Stimulated activated CD8-positive, alpha-beta memory T cell treated with anti-CD3 and anti-CD28 coated beads, Interleukin-7, amount 100 ng/mL, for 1 hour (primary cell): ENCODE data around the gene TAGAP.

Experiments
- DNase-seq, 2 donors: peaks; one replicate each; pipeline ENCODE4 v3.0.0-alpha.2; 2020; ENCODE audit warnings: low read depth in 2 of 2

The TAGAP gene

GRCh38 chr6:159044899-159045727 is at the start of gene TAGAP:
TSS of gene TAGAP (minus strand) at chr6:159044991. CDS start at chr6:159044146, 845 bp downstream.
- peak; percentile 65 to 72 for DNase-seq

- no peak for DNase-seq
These were observed 49.0 kb upstream of the TAGAP start for GRCh38 chr6:159093609-159094443.

- no peak for DNase-seq
These were observed 47.8 kb upstream of the TAGAP start for GRCh38 chr6:159092631-159093030.

- DNase-seq: no peak
These were observed 46.0 kb upstream of the TAGAP start for GRCh38 chr6:159090530-159091480.

GRCh38 chr6:159089909-159090308 is 45.1 kb upstream of the TAGAP start:
- no peak for DNase-seq

- DNase-seq: no peak
These were observed 44.7 kb upstream of the TAGAP start for GRCh38 chr6:159089443-159089842.

GRCh38 chr6:159086033-159086618 is 41.3 kb upstream of the TAGAP start:
- no peak for DNase-seq

GRCh38 chr6:159085396-159085895 is 40.7 kb upstream of the TAGAP start:
- DNase-seq: no peak

- DNase-seq: no peak
These were observed 39.8 kb upstream of the TAGAP start for GRCh38 chr6:159084493-159085091.

GRCh38 chr6:159083146-159083545 is 38.4 kb upstream of the TAGAP start:
- DNase-seq: no peak

- no peak for DNase-seq
These were observed 37.4 kb upstream of the TAGAP start for GRCh38 chr6:159082039-159082815.

- DNase-seq: no peak
These were observed 35.6 kb upstream of the TAGAP start for GRCh38 chr6:159080217-159080976.

GRCh38 chr6:159079367-159079766 is 34.6 kb upstream of the TAGAP start:
- DNase-seq: no peak

GRCh38 chr6:159077123-159077522 is 32.3 kb upstream of the TAGAP start:
- no peak for DNase-seq

- no peak for DNase-seq
These were observed 30.9 kb upstream of the TAGAP start for GRCh38 chr6:159075506-159076228.

- no peak for DNase-seq
These were observed 30.1 kb upstream of the TAGAP start for GRCh38 chr6:159074876-159075275.

- DNase-seq: no peak
These were observed 29.4 kb upstream of the TAGAP start for GRCh38 chr6:159074120-159074684.
